Ishikawa (cell line): ENCODE measurements around the gene TGM1.

Experiments
- REST ChIP-seq: IDR thresholded peaks from 2 replicates; pipeline ENCODE4 v1.6.1; 2012; ENCODE audit warnings: low read depth, mild to moderate bottlenecking
- TAF1 ChIP-seq: IDR thresholded peaks from 2 replicates; pipeline ENCODE4 v1.6.1; 2012; ENCODE audit warnings: low read depth, mild to moderate bottlenecking

GRCh38 chr14:24281636-24282035, 18.7 kb upstream of the TGM1 start:
- TF ChIP-seq REST (no peak), TAF1 (no peak)
